Adrenal gland (tissue), 12 donors: ENCODE results near the gene FOXN3. TPM values are rescaled to one million over a fixed set of nuclear protein-coding genes. Genes with fewer than 3 reads are reported as not detected.
A peak's percentile ranks its signal among the peaks of the same experiment; 100 is the strongest.

ENCODE experiments used
- DNase-seq, 7 donors: peaks; one replicate each; pipeline ENCODE4 v3.0.0-alpha.2; 2019 to 2020
- H3K27ac ChIP-seq, 5 donors: fragments of 200-600 bp; sonication (generic) in 4 of 5; 1 replicate in 3 of 5; 2 replicates in 2 of 5; pipeline versions ENCODE4 v1.5.1 to v1.8.0; 2016 to 2020; ENCODE audit warnings: mild to moderate bottlenecking in 1 of 5
- H3K27me3 ChIP-seq: fragments of 200-600 bp; 2 replicates; pipeline ENCODE4 v1.8.0; 2021
- H3K36me3 ChIP-seq, 2 donors: fragments of 200-600 bp; replicated peaks in 1 of 2; 1 replicate in 1 of 2; 2 replicates in 1 of 2; pipeline versions ENCODE4 v1.5.1 to v1.8.0; 2018 to 2022
- H3K4me1 ChIP-seq, 2 donors: fragments of 200-600 bp; replicated peaks in 1 of 2; 1 replicate in 1 of 2; 2 replicates in 1 of 2; pipeline versions ENCODE4 v1.5.1 to v1.8.0; 2018 to 2021
- H3K4me3 ChIP-seq, 4 donors: fragments of 200-600 bp; sonication (generic) in 3 of 4; one replicate each; pipeline ENCODE4 v1.5.1; 2016 to 2018
- H3K9me3 ChIP-seq, 3 donors: fragments of 200-600 bp; sonication (generic) in 1 of 3; replicated peaks in 1 of 3; 1 replicate in 2 of 3; 2 replicates in 1 of 3; pipeline versions ENCODE4 v1.5.1 to v1.8.0; 2016 to 2021
- POLR2A ChIP-seq, 2 donors: fragments of 450-650 bp; IDR thresholded peaks; one replicate each; pipeline ENCODE4 v1.6.1; 2017; ENCODE audit warnings: antibody characterized with exemption in 2 of 2, mild to moderate bottlenecking in 2 of 2, moderate library complexity in 1 of 2
- WGBS, 4 donors: extraction: QIAGEN DNeasy Blood & Tissue Kit in 2 of 4; methylation state at CpG; one replicate each; pipeline versions ENCODE4 v1.1.5 to v1.1.7; 2013 to 2017; 5-methylcytosine and 5-hydroxymethylcytosine counted together
- intact Hi-C, 2 donors: fragments of 100-400 bp; cut with DNase I; formaldehyde crosslinking; loops; one replicate each; pipeline versions ENCODE4 v1.14.1 to v1.15.0; 2022 to 2023
- polyA plus RNA-seq, 3 donors: library from polyadenylated mRNA; stranded (reverse); fragments of 200-250 nt in 2 of 3; fragments of 350-450 nt in 1 of 3; fragmentation: Illumina TruSeq in 1 of 3; extraction: RNeasy Lipid Tissue Mini Kit (QIAGEN cat#74804) in 1 of 3; gene quantifications; one replicate each; pipeline ENCODE4 v1.2.3, GENCODE V29; 2013 to 2014
- total RNA-seq, 9 donors: library from RNA; depleted of rRNA in 4 of 9; stranded (reverse); fragments of >200 nt in 4 of 9; fragments of 120-200 nt in 1 of 9; fragmentation: NEBNext Ultra II Directional in 1 of 9; extraction: Animal tissue kit (Norgen Biotek cat#: 25700) in 1 of 9; gene quantifications; one replicate each; pipeline versions ENCODE4 v1.1.0 to v1.2.4, GENCODE V29; 2013 to 2023
- TF ChIP-seq, protein P1 (sequence below), 6 experiments: fragments of 450-650 bp in 4 of 6; fragments of 200-600 bp in 2 of 6; sonication (generic) in 1 of 6; IDR thresholded peaks; 1 replicate in 5 of 6; 2 replicates in 1 of 6; pipeline versions ENCODE4 v1.5.1 to v1.8.0; 2016 to 2021; ENCODE audit warnings: antibody characterized with exemption in 6 of 6, mild to moderate bottlenecking in 2 of 6, moderate library complexity in 1 of 6
- donor health status: healthy with polysubstance abuse.
- donor health status: Bipolar disorder and iron deficiency.
- donor health status: DM: yes; HTN: yes; CAD: no.
- donor health status: DM: no; HTN: no; CAD: no.
- donor health status: DM: no; HTN: no; CAD: no.
- donor health status: DM: yes; HTN: yes; CAD: no.

FOXN3 gene
- total and polyA plus RNA-seq, 12 donors, result 10.7 to 131 (median 96.8) TPM

DNA sequence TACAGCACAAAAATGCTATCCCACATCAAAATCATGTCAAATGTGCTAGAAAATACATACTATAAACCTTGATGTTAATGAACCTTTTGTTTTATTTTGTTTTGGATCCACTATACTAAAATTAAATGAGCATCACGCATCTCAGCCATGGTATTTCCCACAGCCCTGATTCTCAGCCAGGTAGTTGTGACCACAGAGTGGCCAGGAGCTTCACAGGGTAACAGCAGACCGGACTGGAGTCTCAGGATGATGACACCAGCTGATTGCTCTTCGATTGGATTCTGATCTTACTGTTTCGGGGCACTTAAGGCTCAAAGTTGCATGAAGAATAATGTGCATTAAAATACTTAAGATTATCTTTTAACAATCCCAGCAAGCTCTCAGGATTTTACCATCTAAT lies 134.8 kb downstream of the FOXN3 start:
- TF ChIP-seq, protein P1, sequence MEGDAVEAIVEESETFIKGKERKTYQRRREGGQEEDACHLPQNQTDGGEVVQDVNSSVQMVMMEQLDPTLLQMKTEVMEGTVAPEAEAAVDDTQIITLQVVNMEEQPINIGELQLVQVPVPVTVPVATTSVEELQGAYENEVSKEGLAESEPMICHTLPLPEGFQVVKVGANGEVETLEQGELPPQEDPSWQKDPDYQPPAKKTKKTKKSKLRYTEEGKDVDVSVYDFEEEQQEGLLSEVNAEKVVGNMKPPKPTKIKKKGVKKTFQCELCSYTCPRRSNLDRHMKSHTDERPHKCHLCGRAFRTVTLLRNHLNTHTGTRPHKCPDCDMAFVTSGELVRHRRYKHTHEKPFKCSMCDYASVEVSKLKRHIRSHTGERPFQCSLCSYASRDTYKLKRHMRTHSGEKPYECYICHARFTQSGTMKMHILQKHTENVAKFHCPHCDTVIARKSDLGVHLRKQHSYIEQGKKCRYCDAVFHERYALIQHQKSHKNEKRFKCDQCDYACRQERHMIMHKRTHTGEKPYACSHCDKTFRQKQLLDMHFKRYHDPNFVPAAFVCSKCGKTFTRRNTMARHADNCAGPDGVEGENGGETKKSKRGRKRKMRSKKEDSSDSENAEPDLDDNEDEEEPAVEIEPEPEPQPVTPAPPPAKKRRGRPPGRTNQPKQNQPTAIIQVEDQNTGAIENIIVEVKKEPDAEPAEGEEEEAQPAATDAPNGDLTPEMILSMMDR (IDR thresholded peaks at IDR 0.05), result no peak
- no peak for TF ChIP-seq POLR2A (IDR thresholded peaks at IDR 0.05)
- no peak overlapping the region for H3K4me3 ChIP-seq
- H3K27me3 ChIP-seq, result no peaks in the 10 kb centered on the region
- WGBS, 4 donors, result 94 to 97% (median 95%) methylated on average over 4 of the region's 4 CpGs
- no peaks in the 10 kb centered on the region for H3K36me3 ChIP-seq
- intact Hi-C loops, result no loop called here
- no peaks in the 10 kb centered on the region for H3K9me3 ChIP-seq
- no peak overlapping the region for H3K27ac ChIP-seq
- H3K4me1 ChIP-seq, result no peaks in the 10 kb centered on the region
- peak in 2 of 7 donors; percentile 1 to 35 for DNase-seq

GRCh38 chr14:89280600-89280999 lies 136.4 kb downstream of the FOXN3 start:
- no peaks in the 10 kb centered on the region for H3K27me3 ChIP-seq
- no peaks in the 10 kb centered on the region for H3K9me3 ChIP-seq
- H3K27ac ChIP-seq, result no peak overlapping the region
- intact Hi-C loops, result no loop called here
- H3K36me3 ChIP-seq, result no peaks in the 10 kb centered on the region
- DNase-seq, result peak in 1 of 7 donors; percentile 48
- H3K4me3 ChIP-seq, result no peak overlapping the region
- no peaks in the 10 kb centered on the region for H3K4me1 ChIP-seq
- no peak for TF ChIP-seq POLR2A (IDR thresholded peaks at IDR 0.05)
- TF ChIP-seq, protein P1 (IDR thresholded peaks at IDR 0.05), result no peak
- 91 to 95% (median 93%) methylated on average over 10 of the region's 10 CpGs for WGBS, 4 donors

DNA sequence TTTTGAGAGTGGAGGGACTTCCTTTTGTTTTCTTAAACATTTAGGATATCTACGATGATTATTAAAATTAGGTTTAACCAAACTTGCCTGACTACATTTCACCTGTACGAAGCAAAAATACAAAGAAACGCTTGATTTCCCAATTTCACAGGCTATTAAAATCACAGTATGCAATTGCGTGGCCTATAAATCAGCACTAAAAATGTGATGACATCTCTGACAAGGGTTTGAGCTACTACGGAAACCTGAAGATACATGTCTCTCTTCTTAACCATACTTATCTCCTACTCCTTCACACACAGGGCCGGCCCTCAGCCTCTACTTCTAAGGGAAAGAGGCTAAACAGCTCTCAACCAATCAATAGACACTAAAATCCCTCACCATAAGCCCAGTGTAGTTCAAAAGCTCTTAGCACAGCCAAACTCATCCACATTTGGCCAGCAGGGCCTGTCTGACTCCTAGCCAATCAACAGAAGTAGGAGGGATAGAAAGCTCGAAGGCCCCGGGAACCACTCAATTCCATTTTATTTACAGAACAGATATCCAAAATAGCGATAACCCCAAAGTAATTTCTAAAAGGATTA lies 137.3 kb downstream of the FOXN3 start:
- intact Hi-C loops, result no loop called here

DNA sequence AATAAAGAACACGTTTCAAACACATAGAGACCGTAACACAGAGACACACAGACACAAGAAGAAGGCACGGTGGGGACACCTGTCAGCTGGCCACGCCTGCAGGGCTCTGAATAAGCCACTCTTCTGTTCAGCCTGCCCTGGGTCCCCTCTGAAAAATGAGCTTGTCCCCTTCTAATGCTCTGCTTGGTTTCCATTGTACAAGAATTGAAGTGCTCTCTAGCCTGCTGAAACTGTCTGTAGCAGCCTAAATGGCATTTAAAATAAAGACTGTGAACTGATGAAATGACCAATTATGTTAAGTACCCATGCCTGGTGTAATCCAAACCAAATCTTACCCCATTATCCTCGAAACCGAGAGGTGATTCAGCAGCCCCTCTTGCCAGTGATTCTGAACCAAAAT lies 139.8 kb downstream of the FOXN3 start:
- Histone ChIP-seq H3K9me3 (no peaks in the 10 kb centered on the region), H3K27me3 (no peaks in the 10 kb centered on the region), H3K4me3 (no peak overlapping the region), H3K4me1 (peaks cover 0 to 13% of the 10 kb centered on the region in 2 donors), H3K36me3 (no peaks in the 10 kb centered on the region), H3K27ac (no peak overlapping the region)
- 72 to 90% (median 84%) methylated on average over 6 of the region's 6 CpGs for WGBS, 4 donors
- TF ChIP-seq, protein P1 (IDR thresholded peaks at IDR 0.05), result no peak
- no peak for TF ChIP-seq POLR2A (IDR thresholded peaks at IDR 0.05)
- intact Hi-C loops, result no loop called here
- DNase-seq, result no peak

More for the DNA sequence above, 137.3 kb downstream of the FOXN3 start:
- 97% methylated on average over 9 of the region's 9 CpGs for WGBS, 4 donors
- Histone ChIP-seq H3K4me3 (no peak overlapping the region), H3K27me3 (no peaks in the 10 kb centered on the region), H3K9me3 (no peaks in the 10 kb centered on the region), H3K36me3 (no peaks in the 10 kb centered on the region), H3K27ac (no peak overlapping the region), H3K4me1 (no peaks in the 10 kb centered on the region)
- no peak for TF ChIP-seq POLR2A (IDR thresholded peaks at IDR 0.05)
- TF ChIP-seq, protein P1 (IDR thresholded peaks at IDR 0.05), result no peak
- DNase-seq, result no peak
